Measurements from ENCODE around the gene TBK1. TPM values are rescaled to one million over a fixed set of nuclear protein-coding genes. Genes with fewer than 3 reads are reported as not detected.

The TBK1 gene
- total and polyA plus RNA-seq, 2 of the 4 experiments (the other 2 are of a cell fraction): 9.9 to 11.6 TPM

GRCh38 chr12:64468966-64469365 lies 17.0 kb downstream of the TBK1 start:
- intact Hi-C loops (cut with micrococcal nuclease): no loop called here
- Histone ChIP-seq H3K4me3 (ENCODE audit: insufficient read depth, low read depth, low read length) (no peak overlapping the region), H4K20me1 (ENCODE audit: insufficient read depth, low read length) (no peaks in the 10 kb centered on the region), H4K8ac (ENCODE audit: low read depth in 2 of 2, low read length in 2 of 2) (no peak overlapping the region), H3K56ac (ENCODE audit: extremely low read depth, insufficient read depth, low read length) (no peak overlapping the region), H2BK5ac (ENCODE audit: low read depth, low read length, poor library complexity, severe bottlenecking) (no peak overlapping the region), H2BK15ac (ENCODE audit: low read depth, low read length) (no peak overlapping the region), H3K4me2 (ENCODE audit: low read depth, low read length) (no peak overlapping the region), H2AFZ (replicated peaks; ENCODE audit: low read length, poor library complexity) (no peak overlapping the region), H2AK5ac (ENCODE audit: low read depth, low read length) (no peak overlapping the region), H4K5ac (ENCODE audit: low read depth, low read length) (no peak overlapping the region), H3K18ac (ENCODE audit: low read depth, low read length) (no peak overlapping the region), H3K4ac (ENCODE audit: low read depth, low read length) (no peak overlapping the region), H3K27me3 (ENCODE audit: control insufficient read depth, insufficient read depth, low read length) (no peaks in the 10 kb centered on the region), H3K14ac (replicated peaks; ENCODE audit: low read depth, low read length) (no peak overlapping the region), H3K79me1 (ENCODE audit: low read depth in 1 of 2, low read length in 2 of 2) (peaks cover 14 to 40% of the 10 kb centered on the region in 2 experiments), H3K9me1 (ENCODE audit: insufficient read depth, low read length) (peaks cover 14% of the 10 kb centered on the region), H2BK120ac (ENCODE audit: low read depth, low read length) (no peak overlapping the region), H3K36me3 (ENCODE audit: control insufficient read depth, insufficient read depth, low read length) (peaks cover 45% of the 10 kb centered on the region), H4K91ac (ENCODE audit: insufficient read depth, low read depth, low read length) (no peak overlapping the region), H3K4me1 (ENCODE audit: control insufficient read depth, insufficient read depth, low read length) (no peaks in the 10 kb centered on the region), H3K23ac (ENCODE audit: low read depth, low read length) (no peak overlapping the region), H3K9me3 (ENCODE audit: control insufficient read depth, insufficient read depth, low read length) (no peaks in the 10 kb centered on the region), H3K9ac (ENCODE audit: low read depth, low read length) (no peak overlapping the region), H3K27ac (ENCODE audit: insufficient read depth, low read length) (no peak overlapping the region), H2BK20ac (ENCODE audit: low read depth, low read length) (no peak overlapping the region), H2AK9ac (replicated peaks; ENCODE audit: low read depth, low read length, poor library complexity) (no peak overlapping the region)
- no peak for ATAC-seq (ENCODE audit: low read depth)
- no peak for DNase-seq
- ChIA-PET CTCF (no interaction called here), POLR2A (ENCODE audit: unreplicated experiment) (interaction anchor here (0.5 kb wide), 1 partner anchor 1441 kb away, joined by 3 read pairs; no protein-coding TSS in a partner anchor)
- dilution Hi-C loops (cut with HindIII; ENCODE audit: low sequenced_read_pairs, unreplicated experiment): no loop called here
- no TSS peak for BruUV-seq (replicated peaks)
- in situ Hi-C loops (cut with MboI; ENCODE audit: low sequenced_read_pairs): no loop called here
- WGBS, 2 experiments (ENCODE audit: extremely low coverage in 2 of 2, insufficient read length in 1 of 2): 70% methylated on average over 2 of the region's 5 CpGs; no CpG with 5 or more reads in 1 of the 2 experiments
- TF ChIP-seq CTCF (conservative IDR thresholded peaks at IDR 0.05; ENCODE audit: low read depth, low read length): no peak
- TF ChIP-seq NFE2L2 (IDR thresholded peaks at IDR 0.05; ENCODE audit: low read depth, low read length): no peak
- TF ChIP-seq MXI1 (IDR thresholded peaks at IDR 0.05; ENCODE audit: borderline replicate concordance, low read depth, low read length): no peak
- TF ChIP-seq POLR2A (IDR thresholded peaks at IDR 0.05; ENCODE audit: low read depth, low read length): no peak
- no peak for TF ChIP-seq USF2 (IDR thresholded peaks at IDR 0.05; ENCODE audit: low read depth, low read length)
- TF ChIP-seq MAZ (IDR thresholded peaks at IDR 0.05; ENCODE audit: borderline replicate concordance, low read depth, low read length): no peak
- TF ChIP-seq RCOR1 (IDR thresholded peaks at IDR 0.05; ENCODE audit: insufficient replicate concordance, low read length): no peak
- no peak for TF ChIP-seq SMC3 (IDR thresholded peaks at IDR 0.05; ENCODE audit: low read depth, low read length)

Data from IMR-90 (cell line).